Measurements from ENCODE around the gene LCMT2.

Gene LCMT2

GRCh38 chr15:43286074-43286473, 44.3 kb downstream of the LCMT2 start:
- H3K9me3 ChIP-seq (ENCODE audit: control insufficient read depth, low read length), result no peaks in the 10 kb centered on the region
- peaks cover 14% of the 10 kb centered on the region for H3K27me3 ChIP-seq (ENCODE audit: control insufficient read depth, insufficient read depth, low read length, poor library complexity, severe bottlenecking)
- H3K36me3 ChIP-seq (ENCODE audit: control insufficient read depth, insufficient read depth, low read length), result no peaks in the 10 kb centered on the region
- WGBS, 2 experiments, result 70% methylated on average over 7 of the region's 7 CpGs
- H3K4me1 ChIP-seq (ENCODE audit: control insufficient read depth, insufficient read depth, low read length), result no peaks in the 10 kb centered on the region
- H3K27ac ChIP-seq (ENCODE audit: insufficient read depth, low read depth, low read length, poor library complexity, severe bottlenecking), result no peak overlapping the region
- no peak overlapping the region for H3K4me3 ChIP-seq (ENCODE audit: insufficient read depth, low read depth, low read length)

DNA sequence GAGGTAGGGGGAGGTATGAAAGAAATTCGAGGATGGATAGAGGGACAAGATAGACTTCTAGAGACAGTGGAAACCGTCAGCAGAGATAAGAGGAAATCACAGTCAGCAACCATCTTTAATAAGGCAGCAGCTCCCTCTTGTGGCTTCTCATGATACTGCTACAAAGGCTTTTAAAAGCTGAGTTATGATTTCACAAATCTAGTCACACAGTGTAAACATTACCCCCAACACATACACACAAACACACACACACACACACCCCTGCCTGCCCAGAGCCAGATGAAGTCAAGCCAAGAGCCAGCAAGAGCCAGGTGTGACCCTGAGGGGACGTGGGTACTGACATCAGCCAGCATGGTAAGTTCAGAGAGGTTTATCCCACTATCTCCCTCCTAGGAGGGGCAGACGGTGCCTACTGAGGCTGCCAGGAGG, 44.8 kb downstream of the LCMT2 start:
- WGBS, 2 experiments, result 22% methylated on average over 4 of the region's 4 CpGs
- H3K4me1 ChIP-seq (ENCODE audit: control insufficient read depth, insufficient read depth, low read length), result no peaks in the 10 kb centered on the region
- H3K27me3 ChIP-seq (ENCODE audit: control insufficient read depth, insufficient read depth, low read length, poor library complexity, severe bottlenecking), result peaks cover 14% of the 10 kb centered on the region
- H3K36me3 ChIP-seq (ENCODE audit: control insufficient read depth, insufficient read depth, low read length), result no peaks in the 10 kb centered on the region
- H3K27ac ChIP-seq (ENCODE audit: insufficient read depth, low read depth, low read length, poor library complexity, severe bottlenecking), result no peak overlapping the region
- H3K9me3 ChIP-seq (ENCODE audit: control insufficient read depth, low read length), result no peaks in the 10 kb centered on the region
- H3K4me3 ChIP-seq (ENCODE audit: insufficient read depth, low read depth, low read length), result no peak overlapping the region

DNA sequence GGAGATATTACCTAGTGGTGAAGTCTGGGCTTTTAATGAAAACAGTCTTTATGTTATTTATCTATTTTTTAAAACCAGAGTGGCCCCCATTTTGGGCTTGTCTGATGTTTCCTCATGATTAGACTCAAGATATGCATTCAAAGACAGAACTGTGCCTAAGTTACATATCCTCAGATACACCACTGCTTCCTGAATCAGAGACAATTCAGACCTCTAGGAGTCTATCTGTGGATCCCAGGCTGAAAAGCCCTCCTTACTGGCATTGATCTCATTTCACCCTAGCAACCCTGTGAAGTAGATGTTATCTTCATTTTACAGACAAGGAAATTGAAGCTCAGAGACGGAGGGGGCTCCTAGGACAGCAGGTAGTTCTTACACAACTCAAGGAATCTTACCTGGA, 46.8 kb downstream of the LCMT2 start:
- Histone ChIP-seq H3K27me3 (ENCODE audit: control insufficient read depth, insufficient read depth, low read length, poor library complexity, severe bottlenecking) (peaks cover 14% of the 10 kb centered on the region), H3K36me3 (ENCODE audit: control insufficient read depth, insufficient read depth, low read length) (no peaks in the 10 kb centered on the region), H3K9me3 (ENCODE audit: control insufficient read depth, low read length) (no peaks in the 10 kb centered on the region), H3K4me3 (ENCODE audit: insufficient read depth, low read depth, low read length) (no peak overlapping the region), H3K27ac (ENCODE audit: insufficient read depth, low read depth, low read length, poor library complexity, severe bottlenecking) (no peak overlapping the region), H3K4me1 (ENCODE audit: control insufficient read depth, insufficient read depth, low read length) (no peaks in the 10 kb centered on the region)
- 83 to 88% methylated on average over 1 of the region's 1 CpG for WGBS, 2 experiments

- Histone ChIP-seq H3K9me3 (ENCODE audit: control insufficient read depth, low read length) (no peaks in the 10 kb centered on the region), H3K4me1 (ENCODE audit: control insufficient read depth, insufficient read depth, low read length) (no peaks in the 10 kb centered on the region), H3K4me3 (ENCODE audit: insufficient read depth, low read depth, low read length) (no peak overlapping the region), H3K36me3 (ENCODE audit: control insufficient read depth, insufficient read depth, low read length) (no peaks in the 10 kb centered on the region), H3K27me3 (ENCODE audit: control insufficient read depth, insufficient read depth, low read length, poor library complexity, severe bottlenecking) (peaks cover 3% of the 10 kb centered on the region), H3K27ac (ENCODE audit: insufficient read depth, low read depth, low read length, poor library complexity, severe bottlenecking) (no peak overlapping the region)
- 94 to 96% methylated on average over 12 of the region's 12 CpGs for WGBS, 2 experiments
Observed at GRCh38 chr15:43281926-43282602, 48.3 kb downstream of the LCMT2 start.

- Histone ChIP-seq H3K9me3 (ENCODE audit: control insufficient read depth, low read length) (no peaks in the 10 kb centered on the region), H3K4me1 (ENCODE audit: control insufficient read depth, insufficient read depth, low read length) (no peaks in the 10 kb centered on the region), H3K27me3 (ENCODE audit: control insufficient read depth, insufficient read depth, low read length, poor library complexity, severe bottlenecking) (no peaks in the 10 kb centered on the region), H3K27ac (ENCODE audit: insufficient read depth, low read depth, low read length, poor library complexity, severe bottlenecking) (no peak overlapping the region), H3K4me3 (ENCODE audit: insufficient read depth, low read depth, low read length) (no peak overlapping the region), H3K36me3 (ENCODE audit: control insufficient read depth, insufficient read depth, low read length) (no peaks in the 10 kb centered on the region)
- 93 to 99% methylated on average over 7 of the region's 7 CpGs for WGBS, 2 experiments
Observed at GRCh38 chr15:43280996-43281395, 49.4 kb downstream of the LCMT2 start.

DNA sequence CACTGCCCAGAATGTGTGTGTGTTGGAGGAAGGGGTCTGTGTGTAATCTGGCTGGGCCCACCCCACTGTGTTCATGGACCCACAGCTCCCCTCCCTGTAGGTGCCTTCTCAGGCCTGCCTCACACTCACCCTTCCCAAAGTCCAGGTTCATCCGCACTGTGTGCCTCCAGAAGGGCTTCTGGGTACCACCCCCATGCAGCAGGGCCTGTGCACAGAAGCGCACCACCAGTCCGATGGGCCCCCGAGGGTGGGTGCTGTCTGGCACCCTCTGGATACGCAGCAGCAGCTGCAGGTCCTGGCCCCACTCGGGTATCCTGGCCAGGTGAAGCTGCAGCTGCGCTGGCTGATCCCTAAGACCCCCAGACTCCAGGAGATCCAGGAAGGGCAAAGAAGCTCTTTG, 50.9 kb downstream of the LCMT2 start:
- Histone ChIP-seq H3K36me3 (ENCODE audit: control insufficient read depth, insufficient read depth, low read length) (no peaks in the 10 kb centered on the region), H3K9me3 (ENCODE audit: control insufficient read depth, low read length) (no peaks in the 10 kb centered on the region), H3K4me1 (ENCODE audit: control insufficient read depth, insufficient read depth, low read length) (no peaks in the 10 kb centered on the region), H3K27me3 (ENCODE audit: control insufficient read depth, insufficient read depth, low read length, poor library complexity, severe bottlenecking) (no peaks in the 10 kb centered on the region), H3K4me3 (ENCODE audit: insufficient read depth, low read depth, low read length) (no peak overlapping the region), H3K27ac (ENCODE audit: insufficient read depth, low read depth, low read length, poor library complexity, severe bottlenecking) (no peak overlapping the region)
- WGBS, 2 experiments, result 90 to 93% methylated on average over 7 of the region's 7 CpGs

DNA sequence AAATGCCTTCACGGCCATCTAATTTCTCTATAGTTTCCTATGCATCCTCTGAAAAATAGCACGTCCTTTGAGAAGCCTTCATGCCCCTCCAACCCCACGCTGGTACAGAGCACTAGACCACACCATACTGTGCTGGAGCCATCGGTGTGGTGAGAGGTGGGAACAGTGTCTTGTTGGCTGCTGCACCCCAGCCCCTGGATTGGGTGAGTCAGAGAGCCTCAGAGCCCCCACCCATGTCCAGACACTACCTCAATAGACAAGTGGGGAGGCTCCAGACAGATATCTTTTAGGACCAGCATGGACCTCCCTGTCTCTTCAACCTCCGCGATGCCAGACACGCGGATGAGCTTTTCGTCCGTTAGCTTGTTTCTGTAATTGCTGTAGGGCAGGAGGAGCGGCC, 51.5 kb downstream of the LCMT2 start:
- 92 to 95% methylated on average over 11 of the region's 11 CpGs for WGBS, 2 experiments
- no peak overlapping the region for H3K27ac ChIP-seq (ENCODE audit: insufficient read depth, low read depth, low read length, poor library complexity, severe bottlenecking)
- no peaks in the 10 kb centered on the region for H3K27me3 ChIP-seq (ENCODE audit: control insufficient read depth, insufficient read depth, low read length, poor library complexity, severe bottlenecking)
- no peaks in the 10 kb centered on the region for H3K4me1 ChIP-seq (ENCODE audit: control insufficient read depth, insufficient read depth, low read length)
- H3K4me3 ChIP-seq (ENCODE audit: insufficient read depth, low read depth, low read length), result no peak overlapping the region
- H3K9me3 ChIP-seq (ENCODE audit: control insufficient read depth, low read length), result no peaks in the 10 kb centered on the region
- H3K36me3 ChIP-seq (ENCODE audit: control insufficient read depth, insufficient read depth, low read length), result no peaks in the 10 kb centered on the region

DNA sequence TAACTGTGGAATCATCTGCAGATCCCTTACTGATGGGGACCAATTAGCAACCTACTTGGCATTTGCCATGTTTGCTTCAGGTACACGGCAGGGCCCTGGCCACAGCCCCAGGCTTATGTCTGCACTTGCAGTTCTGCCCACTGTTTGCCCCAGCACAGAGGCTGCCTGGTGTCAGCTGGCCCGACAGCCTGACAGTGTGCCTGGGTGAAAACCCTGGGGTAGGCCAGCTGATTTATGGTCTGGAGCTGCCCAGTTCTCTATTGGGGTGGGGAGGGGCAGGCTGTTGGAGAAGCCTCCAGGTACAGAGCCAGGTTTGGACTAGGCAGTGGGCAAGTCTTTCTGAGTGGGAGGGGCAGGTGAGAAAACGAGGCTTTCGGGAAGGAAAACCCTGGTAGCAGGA, 52.5 kb downstream of the LCMT2 start:
- no peaks in the 10 kb centered on the region for H3K4me1 ChIP-seq (ENCODE audit: control insufficient read depth, insufficient read depth, low read length)
- WGBS, 2 experiments, result 85 to 86% methylated on average over 4 of the region's 4 CpGs
- no peaks in the 10 kb centered on the region for H3K27me3 ChIP-seq (ENCODE audit: control insufficient read depth, insufficient read depth, low read length, poor library complexity, severe bottlenecking)
- H3K9me3 ChIP-seq (ENCODE audit: control insufficient read depth, low read length), result no peaks in the 10 kb centered on the region
- H3K36me3 ChIP-seq (ENCODE audit: control insufficient read depth, insufficient read depth, low read length), result no peaks in the 10 kb centered on the region
- H3K27ac ChIP-seq (ENCODE audit: insufficient read depth, low read depth, low read length, poor library complexity, severe bottlenecking), result no peak overlapping the region
- H3K4me3 ChIP-seq (ENCODE audit: insufficient read depth, low read depth, low read length), result no peak overlapping the region

GRCh38 chr15:43277231-43277823, 53.0 kb downstream of the LCMT2 start:
- Histone ChIP-seq H3K27me3 (ENCODE audit: control insufficient read depth, insufficient read depth, low read length, poor library complexity, severe bottlenecking) (no peaks in the 10 kb centered on the region), H3K4me3 (ENCODE audit: insufficient read depth, low read depth, low read length) (no peak overlapping the region), H3K4me1 (ENCODE audit: control insufficient read depth, insufficient read depth, low read length) (no peaks in the 10 kb centered on the region), H3K27ac (ENCODE audit: insufficient read depth, low read depth, low read length, poor library complexity, severe bottlenecking) (no peak overlapping the region), H3K9me3 (ENCODE audit: control insufficient read depth, low read length) (no peaks in the 10 kb centered on the region), H3K36me3 (ENCODE audit: control insufficient read depth, insufficient read depth, low read length) (no peaks in the 10 kb centered on the region)
- WGBS, 2 experiments, result 90 to 91% methylated on average over 10 of the region's 10 CpGs

- 83 to 88% methylated on average over 12 of the region's 12 CpGs for WGBS, 2 experiments
- no peak overlapping the region for H3K27ac ChIP-seq (ENCODE audit: insufficient read depth, low read depth, low read length, poor library complexity, severe bottlenecking)
- H3K9me3 ChIP-seq (ENCODE audit: control insufficient read depth, low read length), result no peaks in the 10 kb centered on the region
- H3K27me3 ChIP-seq (ENCODE audit: control insufficient read depth, insufficient read depth, low read length, poor library complexity, severe bottlenecking), result no peaks in the 10 kb centered on the region
- no peak overlapping the region for H3K4me3 ChIP-seq (ENCODE audit: insufficient read depth, low read depth, low read length)
- no peaks in the 10 kb centered on the region for H3K36me3 ChIP-seq (ENCODE audit: control insufficient read depth, insufficient read depth, low read length)
- H3K4me1 ChIP-seq (ENCODE audit: control insufficient read depth, insufficient read depth, low read length), result no peaks in the 10 kb centered on the region
Observed at GRCh38 chr15:43276563-43277200, 53.7 kb downstream of the LCMT2 start.
